Panc1 (cell line): ENCODE results near the gene ACADL. TPM values are rescaled to one million over a fixed set of nuclear protein-coding genes. Genes with fewer than 3 reads are reported as not detected.

ENCODE experiments used
- ATAC-seq: fragments of 200-7000 bp; cut with Tn5 transposase; 2 replicates; pipeline ENCODE4 v1.9.1; 2020; ENCODE audit warnings: mild to moderate bottlenecking, moderate library complexity
- BruUV-seq: library from RNA; stranded (reverse); fragments of 400-500 nt; replicated peaks from 2 replicates; lab custom pipeline; 2021; lab: Mats Ljungman, UMichigan
- CTCF ChIA-PET: fragments of 300-600 bp; sonication (Branson Sonifier 250); formaldehyde crosslinking; loops from one replicate; lab custom pipeline; 2022; ENCODE audit warnings: antibody characterized with exemption; lab: Charles Lee
- POLR2A ChIA-PET: fragments of 300-600 bp; sonication (Branson Sonifier 250); formaldehyde crosslinking; loops from one replicate; lab custom pipeline; 2022; ENCODE audit warnings: antibody characterized with exemption; lab: Charles Lee
- DNase-seq: peaks from one replicate; pipeline ENCODE4 v3.0.0-alpha.2; 2010; ENCODE audit warnings: low read depth, low spot score
- H3K27ac ChIP-seq: 2 replicates; pipeline ENCODE4 v1.5.1; 2011; ENCODE audit warnings: mild to moderate bottlenecking, low read length, inconsistent platforms
- H3K27me3 ChIP-seq: fragments of 200-500 bp; sonication (Bioruptor generic); 2 replicates; pipeline ENCODE4 v1.6.0; 2014; ENCODE audit warnings: low read length, inconsistent platforms; ENCODE audit not compliant: control insufficient read depth, insufficient read depth
- H3K36me3 ChIP-seq: fragments of 200-500 bp; sonication (Bioruptor generic); 2 replicates; pipeline ENCODE4 v1.5.1; 2014; ENCODE audit warnings: inconsistent platforms, mild to moderate bottlenecking, low read length, moderate library complexity; ENCODE audit not compliant: control insufficient read depth, insufficient read depth
- H3K4me1 ChIP-seq: 2 replicates; pipeline ENCODE4 v1.5.1; 2011; ENCODE audit warnings: inconsistent platforms, mild to moderate bottlenecking, low read length, moderate library complexity; ENCODE audit not compliant: control insufficient read depth, insufficient read depth
- H3K4me3 ChIP-seq, 2 experiments: 2 replicates each; pipeline ENCODE4 v1.5.1; 2011 to 2012; ENCODE audit warnings: low read depth in 2 of 2, low read length in 2 of 2, mild to moderate bottlenecking in 2 of 2, inconsistent platforms in 1 of 2, moderate library complexity in 1 of 2
- H3K9me3 ChIP-seq: fragments of 200-500 bp; sonication (Bioruptor generic); 2 replicates; pipeline ENCODE4 v1.5.1; 2014; ENCODE audit warnings: low read depth, mild to moderate bottlenecking, inconsistent platforms, low read length, moderate library complexity; ENCODE audit not compliant: control insufficient read depth, insufficient read depth
- CTCF ChIP-seq: fragments of 450-650 bp; IDR thresholded peaks from 2 replicates; pipeline ENCODE4 v1.5.1; 2017; ENCODE audit warnings: mild to moderate bottlenecking
- POLR2AphosphoS5 ChIP-seq: IDR thresholded peaks from 2 replicates; pipeline ENCODE4 v1.6.1; 2012; ENCODE audit warnings: mild to moderate bottlenecking, low read depth, low read length, moderate library complexity
- REST ChIP-seq, 2 experiments: IDR thresholded peaks; 2 replicates each; pipeline ENCODE4 v1.6.1; 2011 to 2012; ENCODE audit warnings: low read depth in 2 of 2, control low read depth in 1 of 2, low read length in 1 of 2, mild to moderate bottlenecking in 1 of 2, moderate library complexity in 1 of 2; ENCODE audit not compliant: insufficient read depth in 1 of 2
- SIN3A ChIP-seq: IDR thresholded peaks from 2 replicates; pipeline ENCODE4 v1.6.1; 2012; ENCODE audit warnings: low read depth, mild to moderate bottlenecking, low read length, moderate library complexity, borderline replicate concordance; ENCODE audit not compliant: insufficient read depth
- TCF7L2 ChIP-seq: IDR thresholded peaks from 2 replicates; pipeline ENCODE4 v1.6.1; 2011; ENCODE audit warnings: mild to moderate bottlenecking, low read depth, low read length, inconsistent platforms
- in situ Hi-C: cut with HindIII; loops from 2 replicates; pipeline ENCODE4 v1.10.0; 2016; ENCODE audit warnings: low sequenced_read_pairs, low pct_unique_long_range_greater_than_20kb
- intact Hi-C: fragments of 100-400 bp; cut with micrococcal nuclease; formaldehyde crosslinking; loops from one replicate; pipeline ENCODE4 v1.10.0; 2022; ENCODE audit not compliant: unreplicated experiment
- total RNA-seq: library from RNA; stranded (reverse); gene quantifications from one replicate; pipeline ENCODE4 v1.2.1, GENCODE V29; 2021; ENCODE audit not compliant: unreplicated experiment

ACADL gene
- total RNA-seq, 1 experiment from 2014 or later, result not detected

- intact Hi-C loops (no loop called here), in situ Hi-C loops (no loop called here)
- CTCF ChIA-PET, result no interaction called here
- no peaks in the 10 kb centered on the region for H3K4me1 ChIP-seq
- BruUV-seq, result no TSS peak
- peaks cover 16% of the 10 kb centered on the region for H3K27me3 ChIP-seq
- DNase-seq (no peak), ATAC-seq (no peak)
- no peak overlapping the region for H3K27ac ChIP-seq
- TF ChIP-seq REST (IDR thresholded peaks at IDR 0.05; ENCODE audit: insufficient read depth in 1 of 2, low read depth in 2 of 2, low read length in 1 of 2), result no peak
- no peak for TF ChIP-seq SIN3A
- TF ChIP-seq CTCF, result no peak
- TF ChIP-seq POLR2AphosphoS5, result no peak
- TF ChIP-seq TCF7L2, result no peak
- no peaks in the 10 kb centered on the region for H3K36me3 ChIP-seq
- no peaks in the 10 kb centered on the region for H3K9me3 ChIP-seq
- POLR2A ChIA-PET, result no interaction called here
- no peak overlapping the region for H3K4me3 ChIP-seq
Observed at GRCh38 chr2:210230518-210230917, 5.3 kb upstream of the ACADL start.

- POLR2A ChIA-PET, result interaction anchor here (0.6 kb wide), 1 partner anchor 550 kb away, joined by 4 read pairs; no protein-coding TSS in a partner anchor
- Histone ChIP-seq H3K4me1 (no peaks in the 10 kb centered on the region), H3K9me3 (no peaks in the 10 kb centered on the region), H3K27ac (no peak overlapping the region), H3K36me3 (no peaks in the 10 kb centered on the region), H3K27me3 (peaks cover 25% of the 10 kb centered on the region), H3K4me3 (no peak overlapping the region)
- TF ChIP-seq TCF7L2, result no peak
- no peak for TF ChIP-seq POLR2AphosphoS5
- no peak for TF ChIP-seq CTCF
- no peak for TF ChIP-seq REST (IDR thresholded peaks at IDR 0.05; ENCODE audit: insufficient read depth in 1 of 2, low read depth in 2 of 2, low read length in 1 of 2)
- TF ChIP-seq SIN3A, result no peak
- CTCF ChIA-PET, result no interaction called here
- ATAC-seq, result no peak
- intact Hi-C loops, result no loop called here
- in situ Hi-C loops, result no loop called here
- DNase-seq, result no peak
- no TSS peak for BruUV-seq
Observed at GRCh38 chr2:210228586-210228985, 3.3 kb upstream of the ACADL start.
